Gastrocnemius medialis (tissue), 4 donors: Measurements from ENCODE around the gene COLEC12. TPM values are rescaled to one million over a fixed set of nuclear protein-coding genes. Genes with fewer than 3 reads are reported as not detected.

Source experiments
- ATAC-seq, 2 donors: fragments of 150-250 bp; one replicate each; pipeline ENCODE4 v1.9.1; 2016
- DNase-seq, 2 donors: peaks; one replicate each; pipeline ENCODE4 v3.0.0-alpha.2; 2019
- H3K27ac ChIP-seq, 4 donors: fragments of 200-600 bp; sonication (generic); 1 replicate in 1 of 4; 2 replicates in 3 of 4; pipeline ENCODE4 v1.5.1; 2016 to 2018; ENCODE audit warnings: mild to moderate bottlenecking in 2 of 4, moderate library complexity in 1 of 4
- H3K27me3 ChIP-seq, 3 donors: fragments of 200-600 bp; sonication (generic) in 2 of 3; 1 replicate in 1 of 3; 2 replicates in 2 of 3; pipeline versions ENCODE4 v1.5.1 to v1.6.0; 2016 to 2019; ENCODE audit warnings: mild to moderate bottlenecking in 1 of 3, moderate library complexity in 1 of 3
- H3K36me3 ChIP-seq, 2 donors: fragments of 200-600 bp; sonication (generic) in 1 of 2; one replicate each; pipeline ENCODE4 v1.5.1; 2017 to 2018
- H3K4me1 ChIP-seq, 2 donors: fragments of 200-600 bp; sonication (generic) in 1 of 2; one replicate each; pipeline ENCODE4 v1.5.1; 2016 to 2017; ENCODE audit warnings: mild to moderate bottlenecking in 2 of 2
- H3K4me3 ChIP-seq, 4 donors: fragments of 200-600 bp; sonication (generic) in 3 of 4; 1 replicate in 1 of 4; 2 replicates in 3 of 4; pipeline ENCODE4 v1.5.1; 2016 to 2019; ENCODE audit warnings: mild to moderate bottlenecking in 2 of 4
- H3K9me3 ChIP-seq, 3 donors: fragments of 200-600 bp; sonication (generic) in 2 of 3; 1 replicate in 1 of 3; 2 replicates in 2 of 3; pipeline ENCODE4 v1.5.1; 2016 to 2019
- CTCF ChIP-seq, 5 experiments: fragments of 450-650 bp in 3 of 5; fragments of 200-600 bp in 2 of 5; sonication (generic) in 2 of 5; IDR thresholded peaks in 4 of 5; conservative IDR thresholded peaks in 1 of 5; 1 replicate in 4 of 5; 2 replicates in 1 of 5; pipeline ENCODE4 v1.5.1; 2016 to 2019; ENCODE audit warnings: antibody characterized with exemption in 5 of 5, mild to moderate bottlenecking in 3 of 5, moderate library complexity in 3 of 5
- POLR2A ChIP-seq, 2 donors: fragments of 450-650 bp; IDR thresholded peaks; one replicate each; pipeline ENCODE4 v1.6.1; 2017; ENCODE audit warnings: antibody characterized with exemption in 2 of 2, mild to moderate bottlenecking in 2 of 2, moderate library complexity in 2 of 2
- in situ Hi-C, 4 donors: fragments of 200-750 bp; cut with MboI; loops; one replicate each; pipeline versions ENCODE4 v1.15.0 to v1.8.0; 2017; ENCODE audit warnings: low sequenced_read_pairs in 4 of 4
- intact Hi-C: fragments of 100-400 bp; cut with DNase I; formaldehyde crosslinking; loops from one replicate; pipeline ENCODE4 v1.15.1; 2023; ENCODE audit warnings: low total_unique reads
- total RNA-seq, 4 donors: library from RNA; depleted of rRNA; stranded (reverse); fragments of >200 nt; gene quantifications; one replicate each; pipeline versions ENCODE4 v1.1.0 to v1.2.3, GENCODE V29; 2016

The COLEC12 gene
- total RNA-seq, 4 donors from 2014 or later = 0.97 to 6.1 (median 5.1) TPM

DNA sequence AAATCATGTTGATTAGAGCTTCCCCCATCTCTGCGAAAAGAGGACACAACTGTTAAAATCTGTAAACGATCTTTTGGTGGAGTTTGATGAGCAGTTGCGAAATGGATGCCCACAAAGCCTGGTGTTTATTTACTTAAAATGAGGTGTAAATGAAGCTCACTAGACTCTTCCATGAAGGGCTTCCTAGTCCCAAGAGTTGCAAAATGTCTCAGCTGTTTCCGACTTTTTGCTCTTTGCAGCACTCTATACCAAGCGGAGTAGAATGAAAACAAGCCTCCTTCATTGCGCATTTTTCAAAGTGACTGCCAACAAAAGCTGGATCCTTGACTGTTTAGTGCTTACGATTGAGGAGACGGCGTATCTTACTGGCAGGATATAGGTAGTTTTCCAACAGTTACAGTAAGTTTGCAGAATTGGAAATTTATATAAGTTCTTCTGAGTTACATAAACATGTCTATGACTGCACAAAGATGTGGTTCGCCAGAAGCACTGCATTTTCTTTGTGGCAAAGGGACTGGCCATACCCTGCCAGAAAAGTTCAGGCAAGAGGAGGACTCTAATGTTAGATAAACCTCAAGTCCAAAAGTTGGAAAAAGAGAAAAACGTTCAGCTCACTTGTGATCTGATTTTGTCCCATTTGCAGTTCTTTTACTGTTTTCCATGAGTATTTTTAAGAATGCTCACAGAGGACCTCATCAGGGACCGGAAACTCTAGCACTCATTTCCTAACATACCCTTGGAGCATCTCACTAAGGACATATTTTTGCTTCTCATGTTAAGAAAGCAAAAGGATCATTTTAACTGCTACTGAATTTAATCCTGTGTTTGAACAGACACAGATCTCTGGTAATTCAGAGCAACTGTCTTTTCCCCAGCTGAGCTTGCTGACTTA, 42.7 kb downstream of the COLEC12 start:
- no peak overlapping the region for H3K4me3 ChIP-seq
- no peaks in the 10 kb centered on the region for H3K36me3 ChIP-seq
- TF ChIP-seq POLR2A (IDR thresholded peaks at IDR 0.05) = no peak
- no peak for TF ChIP-seq CTCF (IDR thresholded peaks at IDR 0.05 in 4 of 5, conservative IDR thresholded peaks at IDR 0.05 in 1 of 5)
- in situ Hi-C loops (no loop called here), intact Hi-C loops (loop anchor here (5.0 kb wide), 1 partner anchor 80 kb away; no protein-coding TSS in a partner anchor)
- no peaks in the 10 kb centered on the region for H3K9me3 ChIP-seq
- no peak for DNase-seq
- H3K27me3 ChIP-seq = no peaks in the 10 kb centered on the region
- ATAC-seq = peak; percentile 17 to 28
- H3K4me1 ChIP-seq = peaks cover 9 to 10% of the 10 kb centered on the region in 2 donors
- H3K27ac ChIP-seq = peak overlapping the region in 3 of 4 donors; percentile 41

DNA sequence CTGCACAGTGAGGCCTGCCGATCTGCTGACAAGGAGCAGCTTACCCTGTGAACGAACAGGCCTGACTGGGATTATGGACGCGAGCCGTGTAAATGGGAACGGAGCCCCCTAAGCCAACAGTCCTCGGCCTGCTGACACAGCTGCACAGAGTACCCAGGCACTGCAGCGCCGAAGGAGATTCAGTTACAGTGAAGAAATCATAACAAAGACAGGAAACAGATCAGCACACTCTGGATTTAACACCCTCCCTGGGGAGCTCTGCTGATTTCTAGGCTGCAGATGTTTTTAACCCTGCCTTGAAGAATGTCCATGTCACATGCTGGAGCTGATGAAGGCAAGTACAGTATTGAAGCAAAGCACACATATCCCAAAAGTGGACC, 43.4 kb downstream of the COLEC12 start:
- DNase-seq (peak; percentile 36 to 48), ATAC-seq (peak; percentile 76 to 83)
- Histone ChIP-seq H3K4me1 (peaks cover 9 to 10% of the 10 kb centered on the region in 2 donors), H3K27ac (peak overlapping the region; percentile 37 to 55 (median 41)), H3K27me3 (no peaks in the 10 kb centered on the region), H3K9me3 (no peaks in the 10 kb centered on the region), H3K36me3 (no peaks in the 10 kb centered on the region), H3K4me3 (peak overlapping the region in 3 of 4 donors; percentile 7 to 42 (median 25))
- no peak for TF ChIP-seq CTCF (IDR thresholded peaks at IDR 0.05 in 4 of 5, conservative IDR thresholded peaks at IDR 0.05 in 1 of 5)
- TF ChIP-seq POLR2A (IDR thresholded peaks at IDR 0.05) = no peak
- intact Hi-C loops (loop anchor here (5.0 kb wide), 1 partner anchor 80 kb away; no protein-coding TSS in a partner anchor), in situ Hi-C loops (no loop called here)

DNA sequence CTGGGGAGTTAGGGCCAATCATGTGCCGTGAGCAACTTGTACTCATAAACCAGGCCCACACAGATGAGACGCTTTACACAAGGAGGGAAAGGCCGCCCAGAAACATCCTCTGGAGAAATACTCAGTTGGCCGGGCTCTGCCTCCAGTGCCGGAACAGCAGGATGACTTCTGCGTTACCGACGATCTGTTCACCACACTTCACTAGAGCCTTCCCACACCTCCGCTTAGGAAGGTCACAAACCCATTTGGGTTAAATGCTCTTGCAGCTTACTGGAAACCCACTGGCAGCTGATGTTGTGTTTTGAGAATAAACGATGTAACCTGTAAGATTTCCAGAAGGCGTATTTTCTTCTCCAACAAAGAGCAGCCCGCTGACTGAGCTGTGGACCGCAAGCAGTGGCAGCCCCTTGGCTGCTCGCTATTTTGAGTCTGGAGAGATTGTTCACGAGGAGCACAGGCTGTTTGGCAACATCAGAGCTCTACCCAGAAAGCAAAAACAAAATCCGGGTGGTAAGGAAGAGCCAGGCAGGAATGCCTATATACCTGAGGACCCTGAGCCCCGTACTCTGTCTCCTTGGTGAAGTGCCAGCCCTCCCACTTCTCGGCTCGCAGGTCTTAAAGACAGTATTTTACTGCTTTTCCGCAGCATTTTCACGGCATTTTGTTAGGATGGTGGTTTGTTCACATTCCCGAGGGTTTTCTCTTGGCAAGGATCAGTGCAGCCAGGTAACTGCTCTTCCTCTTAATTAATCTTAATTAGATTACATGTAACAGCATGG, 44.0 kb downstream of the COLEC12 start:
- DNase-seq = peak; percentile 23 to 55
- Histone ChIP-seq H3K9me3 (no peaks in the 10 kb centered on the region), H3K27me3 (no peaks in the 10 kb centered on the region), H3K4me3 (peak overlapping the region; percentile 5 to 42 (median 16)), H3K36me3 (no peaks in the 10 kb centered on the region), H3K27ac (peak overlapping the region; percentile 37 to 55 (median 41)), H3K4me1 (peaks cover 9 to 10% of the 10 kb centered on the region in 2 donors)
- in situ Hi-C loops = no loop called here
- TF ChIP-seq CTCF (IDR thresholded peaks at IDR 0.05 in 4 of 5, conservative IDR thresholded peaks at IDR 0.05 in 1 of 5) (no peak), POLR2A (IDR thresholded peaks at IDR 0.05) (no peak)
- intact Hi-C loops = loop anchor here (5.0 kb wide), 1 partner anchor 79 kb away; no protein-coding TSS in a partner anchor
- ATAC-seq = peak; percentile 64 to 70

DNA sequence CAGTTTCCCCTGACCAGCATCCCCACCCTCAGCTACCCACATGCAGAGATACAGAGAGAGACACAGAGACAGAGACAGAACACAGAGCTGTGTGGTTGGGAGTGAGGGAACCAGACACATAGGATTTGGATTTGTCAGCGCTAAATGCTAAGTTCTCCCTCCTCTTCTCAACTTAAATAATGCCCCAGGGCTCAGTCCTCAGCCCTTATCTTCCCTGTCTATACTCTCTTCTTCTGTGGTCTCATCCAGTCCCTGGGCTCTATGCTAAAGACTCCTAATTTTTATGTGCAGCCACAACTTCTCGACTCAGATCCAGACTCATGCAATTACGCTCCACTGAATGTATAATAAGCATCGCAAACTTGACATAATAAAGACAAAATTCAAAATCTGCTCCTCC, 47.1 kb downstream of the COLEC12 start:
- DNase-seq (no peak), ATAC-seq (no peak)
- H3K9me3 ChIP-seq = no peaks in the 10 kb centered on the region
- peaks cover 9 to 10% of the 10 kb centered on the region in 2 donors for H3K4me1 ChIP-seq
- no peak overlapping the region for H3K27ac ChIP-seq
- no peak overlapping the region for H3K4me3 ChIP-seq
- TF ChIP-seq CTCF (IDR thresholded peaks at IDR 0.05 in 4 of 5, conservative IDR thresholded peaks at IDR 0.05 in 1 of 5) (no peak), POLR2A (IDR thresholded peaks at IDR 0.05) (no peak)
- H3K27me3 ChIP-seq = no peaks in the 10 kb centered on the region
- in situ Hi-C loops (no loop called here), intact Hi-C loops (no loop called here)
- no peaks in the 10 kb centered on the region for H3K36me3 ChIP-seq
